H9 (cell line): ENCODE results near the gene SCN5A. TPM values are rescaled to one million over a fixed set of nuclear protein-coding genes. Genes with fewer than 3 reads are reported as not detected.

Source experiments
- DNase-seq: peaks from one replicate; pipeline ENCODE4 v3.0.0-alpha.2; 2017
- H2AFZ ChIP-seq: one replicate; pipeline ENCODE4 v1.6.1; 2013; ENCODE audit warnings: mild to moderate bottlenecking, low read length, control low read depth, moderate library complexity
- H2AK5ac ChIP-seq: 2 replicates; pipeline ENCODE4 v1.6.1; 2013; ENCODE audit warnings: low read length, control low read depth, mixed read lengths; ENCODE audit not compliant: insufficient read length
- H2BK120ac ChIP-seq: one replicate; pipeline ENCODE4 v1.6.1; 2013; ENCODE audit warnings: low read depth, mild to moderate bottlenecking, low read length, control low read depth, inconsistent platforms; ENCODE audit not compliant: poor library complexity, severe bottlenecking
- H2BK12ac ChIP-seq: 2 replicates; pipeline ENCODE4 v1.6.1; 2013; ENCODE audit warnings: low read length, control low read depth, mixed read lengths, low read depth; ENCODE audit not compliant: insufficient read length
- H2BK15ac ChIP-seq: 2 replicates; pipeline ENCODE4 v1.6.1; 2013; ENCODE audit warnings: low read depth, low read length, control low read depth
- H2BK20ac ChIP-seq: one replicate; pipeline ENCODE4 v1.6.1; 2013; ENCODE audit warnings: low read depth, mild to moderate bottlenecking, low read length, control low read depth, inconsistent platforms; ENCODE audit not compliant: poor library complexity, severe bottlenecking
- H2BK5ac ChIP-seq: 2 replicates; pipeline ENCODE4 v1.6.1; 2013; ENCODE audit warnings: low read length, control low read depth, mixed read lengths; ENCODE audit not compliant: insufficient read length
- H3K14ac ChIP-seq: 2 replicates; pipeline ENCODE4 v1.6.1; 2013; ENCODE audit warnings: low read length, control low read depth; ENCODE audit not compliant: insufficient read depth
- H3K18ac ChIP-seq: 2 replicates; pipeline ENCODE4 v1.6.1; 2013; ENCODE audit warnings: low read depth, mild to moderate bottlenecking, mixed read lengths, low read length, control low read depth; ENCODE audit not compliant: insufficient read length
- H3K23ac ChIP-seq: 2 replicates; pipeline ENCODE4 v1.6.1; 2013; ENCODE audit warnings: low read length, control low read depth, mixed read lengths, low read depth; ENCODE audit not compliant: insufficient read length
- H3K23me2 ChIP-seq: 2 replicates; pipeline ENCODE4 v1.6.1; 2013; ENCODE audit warnings: low read depth, mild to moderate bottlenecking, mixed read lengths, low read length, control low read depth; ENCODE audit not compliant: insufficient read length, poor library complexity, severe bottlenecking
- H3K27ac ChIP-seq: 2 replicates; pipeline ENCODE4 v1.5.1; 2013; ENCODE audit warnings: low read length, control low read depth, mixed read lengths, low read depth; ENCODE audit not compliant: insufficient read length
- H3K27me3 ChIP-seq: 2 replicates; pipeline ENCODE4 v1.6.1; 2013; ENCODE audit warnings: low read length, control low read depth, inconsistent platforms; ENCODE audit not compliant: insufficient read depth
- H3K4ac ChIP-seq: 2 replicates; pipeline ENCODE4 v1.6.1; 2013; ENCODE audit warnings: low read depth, mild to moderate bottlenecking, control low read depth, inconsistent platforms, low read length, moderate library complexity
- H3K4me1 ChIP-seq: 2 replicates; pipeline ENCODE4 v1.6.1; 2013; ENCODE audit warnings: low read length, control low read depth, inconsistent platforms; ENCODE audit not compliant: insufficient read depth
- H3K4me2 ChIP-seq: 2 replicates; pipeline ENCODE4 v1.6.1; 2013; ENCODE audit warnings: low read length, control low read depth, mixed read lengths; ENCODE audit not compliant: insufficient read length, insufficient read depth
- H3K56ac ChIP-seq: 2 replicates; pipeline ENCODE4 v1.6.1; 2013; ENCODE audit warnings: low read depth, mild to moderate bottlenecking, mixed read lengths, low read length, control low read depth; ENCODE audit not compliant: insufficient read length
- H3K79me1 ChIP-seq: 2 replicates; pipeline ENCODE4 v1.6.1; 2013; ENCODE audit warnings: low read depth, mild to moderate bottlenecking, moderate library complexity, low read length, control low read depth, inconsistent platforms; ENCODE audit not compliant: insufficient read depth, poor library complexity, severe bottlenecking
- H3K79me2 ChIP-seq: 2 replicates; pipeline ENCODE4 v1.6.1; 2013; ENCODE audit warnings: low read length, control low read depth, inconsistent platforms; ENCODE audit not compliant: insufficient read depth
- H3K9ac ChIP-seq: 2 replicates; pipeline ENCODE4 v1.6.1; 2013; ENCODE audit warnings: low read length, control low read depth, mixed read lengths; ENCODE audit not compliant: insufficient read length; ENCODE audit errors: extremely low read depth
- H3K9me3 ChIP-seq: one replicate; pipeline ENCODE4 v1.6.1; 2013; ENCODE audit warnings: low read depth, low read length, inconsistent platforms; ENCODE audit not compliant: control insufficient read depth
- H3T11ph ChIP-seq: one replicate; pipeline ENCODE4 v1.6.1; 2013; ENCODE audit warnings: mild to moderate bottlenecking, low read length, control low read depth, inconsistent platforms
- H4K20me1 ChIP-seq: one replicate; pipeline ENCODE4 v1.6.1; 2013; ENCODE audit not compliant: control insufficient read depth, insufficient read length, insufficient read depth
- H4K5ac ChIP-seq: 2 replicates; pipeline ENCODE4 v1.6.1; 2013; ENCODE audit warnings: low read depth, mild to moderate bottlenecking, mixed read lengths, low read length, control low read depth; ENCODE audit not compliant: insufficient read length
- H4K8ac ChIP-seq: replicated peaks from 2 replicates; pipeline ENCODE4 v1.6.1; 2013; ENCODE audit warnings: low read length, control low read depth, mixed read lengths, low read depth; ENCODE audit not compliant: insufficient read length
- H4K91ac ChIP-seq: 2 replicates; pipeline ENCODE4 v1.6.1; 2013; ENCODE audit warnings: low read depth, mild to moderate bottlenecking, moderate library complexity, mixed read lengths, low read length, control low read depth; ENCODE audit not compliant: insufficient read length
- H3K27ac Mint-ChIP-seq, 3 experiments: 2 replicates in 2 of 3; 3 replicates in 1 of 3; pipeline ENCODE4 v1.8.0; 2020 to 2021; ENCODE audit warnings: mixed read lengths in 3 of 3, mild to moderate bottlenecking in 1 of 3, moderate library complexity in 1 of 3
- H3K27me3 Mint-ChIP-seq: 2 replicates; pipeline ENCODE4 v1.8.0; 2021; ENCODE audit warnings: low read depth, mild to moderate bottlenecking, moderate library complexity, mixed read lengths
- H3K36me3 Mint-ChIP-seq, 3 experiments: 2 replicates in 2 of 3; 3 replicates in 1 of 3; pipeline ENCODE4 v1.8.0; 2020 to 2021; ENCODE audit warnings: low read depth in 3 of 3, mixed read lengths in 3 of 3; ENCODE audit not compliant: insufficient read depth in 1 of 3
- H3K4me1 Mint-ChIP-seq, 2 experiments: 2 replicates each; pipeline ENCODE4 v1.8.0; 2020; ENCODE audit warnings: mixed read lengths in 2 of 2
- H3K4me3 Mint-ChIP-seq, 2 experiments: 2 replicates in 1 of 2; 3 replicates in 1 of 2; pipeline ENCODE4 v1.8.0; 2020 to 2021; ENCODE audit warnings: mild to moderate bottlenecking in 2 of 2, mixed read lengths in 2 of 2, moderate library complexity in 1 of 2
- H3K9me3 Mint-ChIP-seq, 2 experiments: 2 replicates in 1 of 2; 3 replicates in 1 of 2; pipeline ENCODE4 v1.8.0; 2020; ENCODE audit warnings: mild to moderate bottlenecking in 2 of 2, mixed read lengths in 2 of 2, moderate library complexity in 1 of 2
- WGBS: extraction: QIAGEN DNeasy Blood & Tissue Kit; methylation state at CpG from one replicate; pipeline ENCODE4 v1.1.7; 2013; ENCODE audit warnings: missing lambda C conversion rate, low lambda C conversion rate, mixed read lengths; ENCODE audit not compliant: insufficient read length; ENCODE audit errors: extremely low coverage; 5-methylcytosine and 5-hydroxymethylcytosine counted together
- total RNA-seq: library from RNA; stranded (reverse); gene quantifications from 2 replicates; pipeline ENCODE4 v1.2.1, GENCODE V29; 2021
- TF ChIP-seq, protein P1 (sequence below): fragments of 200-600 bp; sonication (generic); conservative IDR thresholded peaks from 3 replicates; pipeline ENCODE4 v1.8.0; 2021; ENCODE audit warnings: antibody characterized with exemption, mild to moderate bottlenecking

SCN5A gene
- total RNA-seq, 1 experiment from 2014 or later, result 6.5 TPM

DNA sequence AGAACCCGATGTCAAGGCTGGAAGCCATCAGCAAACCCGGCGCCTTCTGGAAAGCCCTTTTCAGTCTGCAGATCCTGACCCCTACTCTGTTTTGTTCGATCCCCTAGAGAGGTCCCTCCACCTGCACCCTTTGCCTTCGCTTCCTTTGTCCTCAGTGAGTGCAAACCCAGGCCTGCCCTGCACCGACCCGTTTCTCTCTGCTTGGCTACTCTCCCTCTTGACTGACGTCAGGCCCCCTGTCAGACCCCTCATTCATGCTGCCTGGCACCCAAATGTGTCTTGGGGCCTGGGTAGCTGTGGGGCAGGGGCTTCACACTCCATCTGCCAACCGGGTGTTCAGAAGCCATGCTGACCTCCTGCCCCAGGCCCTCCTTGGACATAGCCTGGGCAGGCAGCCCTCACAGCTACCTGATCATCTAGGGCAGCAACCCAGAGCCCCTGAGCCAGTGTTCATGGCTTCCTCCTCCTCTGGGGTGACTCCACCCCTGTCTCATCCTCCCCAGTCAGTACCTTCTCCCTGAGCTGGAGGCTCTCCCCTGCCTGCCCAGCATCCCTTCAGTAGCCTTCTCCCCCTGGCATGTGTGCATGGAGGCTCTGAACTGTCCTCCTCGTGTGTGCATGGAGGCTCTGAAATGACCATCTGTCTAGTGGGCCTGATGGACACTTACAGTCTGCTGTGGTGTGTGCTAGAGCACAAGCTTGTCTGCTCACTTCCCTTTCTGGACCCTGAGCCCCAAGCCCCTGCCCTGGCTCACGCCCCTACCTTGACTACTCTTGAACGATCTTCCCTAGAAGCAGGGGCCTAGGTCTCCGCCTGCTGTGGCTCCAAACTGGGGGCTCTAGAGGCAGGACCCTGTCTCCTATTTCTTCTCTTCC is 83.9 kb downstream of the SCN5A start:
- Histone ChIP-seq H3K23me2 (no peaks in the 10 kb centered on the region), H2AK5ac (no peak overlapping the region), H3K4me1 (no peaks in the 10 kb centered on the region), H2BK12ac (no peak overlapping the region), H3K56ac (no peak overlapping the region), H3K4ac (no peak overlapping the region), H2BK20ac (no peak overlapping the region), H3K18ac (no peak overlapping the region), H3K79me1 (no peaks in the 10 kb centered on the region), H3K79me2 (no peaks in the 10 kb centered on the region), H3K9me3 (no peaks in the 10 kb centered on the region), H3K23ac (no peak overlapping the region), H4K8ac (no peak overlapping the region), H3K27ac (no peak overlapping the region), H3K9ac (no peak overlapping the region), H2AFZ (no peak overlapping the region), H2BK5ac (no peak overlapping the region), H3T11ph (no peak overlapping the region), H4K5ac (no peak overlapping the region), H3K4me2 (no peak overlapping the region), H3K27me3 (no peaks in the 10 kb centered on the region), H4K91ac (no peak overlapping the region), H2BK15ac (no peak overlapping the region), H3K14ac (no peak overlapping the region), H4K20me1 (no peaks in the 10 kb centered on the region), H2BK120ac (no peak overlapping the region)
- WGBS, result no CpG with 5 or more reads among the region's 13 CpGs
- peak overlapping the region in 2 of 3 experiments; percentile 66 to 94; a peak in 4 of 7 replicates for H3K27ac Mint-ChIP-seq
- H3K27me3 Mint-ChIP-seq, result no peaks in the 10 kb centered on the region
- H3K4me1 Mint-ChIP-seq, result 0 out of 4 replicates have a peak, but pooled peaks cover 0 to 2% of the 10 kb centered on the region in 2 experiments
- peak; percentile 14 for DNase-seq
- peaks cover 0 to 3% (median 0%) of the 10 kb centered on the region in 3 experiments; a peak in 1 of 7 replicates for H3K36me3 Mint-ChIP-seq
- TF ChIP-seq, protein P1, sequence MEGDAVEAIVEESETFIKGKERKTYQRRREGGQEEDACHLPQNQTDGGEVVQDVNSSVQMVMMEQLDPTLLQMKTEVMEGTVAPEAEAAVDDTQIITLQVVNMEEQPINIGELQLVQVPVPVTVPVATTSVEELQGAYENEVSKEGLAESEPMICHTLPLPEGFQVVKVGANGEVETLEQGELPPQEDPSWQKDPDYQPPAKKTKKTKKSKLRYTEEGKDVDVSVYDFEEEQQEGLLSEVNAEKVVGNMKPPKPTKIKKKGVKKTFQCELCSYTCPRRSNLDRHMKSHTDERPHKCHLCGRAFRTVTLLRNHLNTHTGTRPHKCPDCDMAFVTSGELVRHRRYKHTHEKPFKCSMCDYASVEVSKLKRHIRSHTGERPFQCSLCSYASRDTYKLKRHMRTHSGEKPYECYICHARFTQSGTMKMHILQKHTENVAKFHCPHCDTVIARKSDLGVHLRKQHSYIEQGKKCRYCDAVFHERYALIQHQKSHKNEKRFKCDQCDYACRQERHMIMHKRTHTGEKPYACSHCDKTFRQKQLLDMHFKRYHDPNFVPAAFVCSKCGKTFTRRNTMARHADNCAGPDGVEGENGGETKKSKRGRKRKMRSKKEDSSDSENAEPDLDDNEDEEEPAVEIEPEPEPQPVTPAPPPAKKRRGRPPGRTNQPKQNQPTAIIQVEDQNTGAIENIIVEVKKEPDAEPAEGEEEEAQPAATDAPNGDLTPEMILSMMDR, result no peak
- H3K4me3 Mint-ChIP-seq, result 0 out of 5 replicates have a peak overlapping the region, but pooled peaks of 1 of the 2 experiments have one; percentile 3
- no peaks in the 10 kb centered on the region for H3K9me3 Mint-ChIP-seq
